AG08396 (cell line): ENCODE measurements around the gene CCDC57.

ENCODE experiments used
- DNase-seq: peaks from one replicate; pipeline ENCODE4 v3.0.0; 2012; ENCODE audit warnings: low spot score, mixed read lengths

The CCDC57 gene

DNA sequence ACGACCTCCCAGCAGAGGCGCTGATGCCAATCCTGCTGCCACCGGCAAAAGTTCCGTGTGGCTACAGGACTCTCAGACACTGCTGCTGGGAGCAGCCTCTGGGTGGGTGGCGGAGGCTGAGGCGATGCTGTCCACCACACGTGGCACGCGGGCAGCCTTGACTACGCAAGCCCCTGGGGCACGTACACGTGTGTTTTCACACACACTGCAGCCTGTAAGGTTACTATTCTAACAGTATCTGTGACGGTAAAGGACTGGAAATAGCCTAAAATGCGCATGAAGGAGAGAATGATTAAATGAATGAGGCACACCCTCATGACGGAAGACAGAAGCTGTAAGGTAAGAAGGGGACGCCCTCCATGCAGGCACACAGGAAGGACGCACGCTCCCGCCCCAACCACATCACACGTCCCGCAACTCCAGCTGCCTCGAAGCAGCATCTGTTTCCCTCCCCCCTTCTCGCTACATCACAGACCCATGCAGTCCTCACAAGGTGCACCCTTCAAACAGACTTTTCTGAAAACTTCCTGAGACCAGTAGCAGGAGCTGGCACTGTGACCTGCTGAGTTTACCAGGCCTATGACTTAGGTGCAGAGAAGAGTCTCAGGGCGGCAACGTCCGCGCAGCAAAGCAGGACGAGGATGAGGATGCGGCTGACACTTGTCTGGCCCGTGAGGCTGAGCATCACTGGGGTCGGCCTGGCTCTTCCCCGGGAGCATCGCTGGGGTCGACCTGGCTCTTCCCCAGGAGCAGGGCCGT lies 85.9 kb downstream of the CCDC57 start:
- DNase-seq, result no peak

DNA sequence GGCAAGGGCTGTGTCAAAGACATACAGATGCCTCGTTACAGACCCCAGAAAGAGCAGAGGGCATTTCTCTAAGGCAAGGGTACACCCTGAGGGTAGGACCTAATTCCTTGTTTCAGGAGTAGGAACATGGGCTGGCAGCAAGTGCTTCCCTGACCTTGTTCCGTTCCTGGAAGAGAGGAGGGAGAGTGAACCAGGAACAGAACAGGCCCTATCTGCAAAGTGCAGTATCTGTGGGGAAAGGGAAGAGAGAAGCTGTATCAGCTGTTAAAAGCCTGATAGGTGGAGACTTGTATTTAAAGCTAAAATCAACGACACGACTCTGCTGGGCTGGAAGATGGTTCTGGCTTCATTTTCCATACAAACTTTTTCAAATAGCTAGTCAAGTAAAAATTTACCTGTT lies 88.5 kb downstream of the CCDC57 start:
- DNase-seq, result no peak

DNA sequence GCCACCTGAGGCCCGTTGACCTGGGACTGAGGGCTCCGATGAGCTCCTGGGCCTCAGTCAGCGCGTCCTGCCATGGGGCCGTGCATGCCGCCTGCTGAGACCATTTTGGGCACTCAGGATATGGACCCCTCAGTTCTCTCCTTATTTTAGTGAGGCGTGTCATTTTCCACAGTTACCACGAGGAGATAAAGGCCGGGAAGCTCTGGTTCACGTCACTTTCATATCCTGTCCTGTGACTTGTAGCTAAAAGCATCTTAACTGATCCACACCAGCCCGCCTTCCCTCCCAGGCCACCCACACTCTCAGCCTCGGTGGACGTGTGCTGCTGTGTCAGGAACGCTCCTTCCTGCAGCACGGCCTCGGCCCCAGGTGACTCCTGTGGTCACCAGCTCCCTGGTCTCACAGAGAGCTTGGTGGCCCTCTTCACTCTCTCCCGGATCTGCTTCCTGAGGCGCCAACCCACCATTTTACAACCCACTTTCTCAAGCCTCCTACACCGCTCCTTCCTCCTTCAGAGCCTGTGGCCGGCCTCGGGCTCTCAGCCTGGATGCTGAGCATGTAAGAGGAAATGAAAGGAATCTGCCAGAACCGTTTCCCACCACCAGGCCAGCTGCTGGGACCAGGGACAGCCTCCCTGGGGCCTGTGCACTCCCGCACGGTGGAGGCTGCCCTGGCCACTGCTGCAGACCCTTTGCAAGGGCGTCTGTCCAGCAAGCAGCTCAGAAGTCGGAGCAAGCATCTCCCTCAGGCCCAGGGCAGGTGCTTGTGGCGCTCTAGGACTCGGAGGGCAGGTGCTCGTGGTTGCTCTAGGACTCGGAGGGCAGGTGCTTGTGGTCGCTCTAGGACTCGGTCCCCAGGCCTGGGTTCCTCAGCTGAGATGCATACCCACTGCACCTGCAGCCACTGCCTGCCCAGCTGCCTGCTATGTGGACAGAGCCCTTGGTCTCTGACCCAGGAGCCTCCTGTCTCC lies 90.7 kb downstream of the CCDC57 start:
- DNase-seq, result no peak

DNA sequence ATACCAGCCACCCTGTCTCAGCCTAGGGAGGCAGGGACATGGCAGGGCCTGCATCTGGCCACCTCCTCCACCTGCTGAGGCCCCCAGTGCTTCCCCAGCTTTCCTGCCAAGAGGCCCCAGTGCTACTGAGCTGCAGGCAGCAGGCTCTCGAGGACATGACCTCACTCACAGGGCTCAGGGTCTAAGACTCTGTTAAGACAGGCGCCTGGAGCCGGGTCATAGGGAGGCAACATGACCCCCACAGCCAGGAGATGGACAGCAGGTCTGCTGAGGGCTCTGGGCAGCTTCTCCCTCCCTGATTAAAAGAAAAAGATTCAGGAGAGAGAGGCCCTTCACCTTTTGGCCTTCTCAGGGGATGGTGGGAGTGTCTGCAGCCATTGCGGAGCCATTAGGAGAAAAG lies 91.4 kb downstream of the CCDC57 start:
- DNase-seq, result no peak

DNA sequence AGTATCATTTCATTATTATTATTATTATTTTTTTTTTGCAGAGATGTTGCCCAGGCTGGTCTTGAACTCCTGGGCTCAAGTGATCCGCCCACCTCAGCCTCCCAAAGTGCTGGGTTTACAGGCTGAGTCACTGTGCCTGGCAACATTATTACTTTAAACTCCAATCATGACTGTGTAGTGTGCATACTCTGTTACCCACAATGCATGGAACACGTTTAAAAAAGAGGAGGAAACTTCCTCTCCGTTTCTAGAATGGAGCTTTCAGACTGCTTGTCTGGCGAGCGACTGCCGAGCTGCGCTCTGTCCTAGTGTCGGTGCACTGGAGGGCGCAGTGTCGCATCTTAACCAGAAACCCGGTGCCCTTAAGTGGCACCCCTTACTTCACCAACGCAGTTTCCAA lies 92.5 kb downstream of the CCDC57 start:
- DNase-seq, result no peak

DNA sequence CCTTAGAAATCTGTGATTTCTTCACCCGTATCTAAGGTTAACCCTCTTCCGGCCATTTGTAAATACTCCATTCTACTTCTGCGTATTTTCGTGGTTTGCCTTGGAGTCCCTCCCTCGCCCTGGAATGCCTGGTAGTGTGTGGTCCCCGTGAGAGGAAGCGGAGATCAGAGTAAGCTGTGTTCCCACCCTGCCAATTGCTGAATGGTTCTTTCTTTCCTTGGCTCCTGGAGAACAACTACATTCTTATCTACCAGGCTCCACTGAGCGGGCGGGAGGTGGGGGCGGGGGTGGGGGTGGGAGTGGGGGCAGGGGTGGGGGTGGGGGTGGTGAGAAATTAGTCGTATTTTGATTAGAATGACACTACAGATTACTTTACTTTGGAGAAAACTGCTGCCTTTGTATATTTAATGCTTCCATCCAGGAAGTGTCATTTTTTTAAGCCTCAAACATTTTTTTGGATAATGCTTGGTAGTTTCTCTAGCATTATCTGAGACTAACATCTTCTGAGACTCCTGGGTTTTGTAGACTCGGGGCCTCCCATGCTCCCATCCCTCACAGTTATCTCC lies 93.7 kb downstream of the CCDC57 start:
- DNase-seq, result no peak

DNA sequence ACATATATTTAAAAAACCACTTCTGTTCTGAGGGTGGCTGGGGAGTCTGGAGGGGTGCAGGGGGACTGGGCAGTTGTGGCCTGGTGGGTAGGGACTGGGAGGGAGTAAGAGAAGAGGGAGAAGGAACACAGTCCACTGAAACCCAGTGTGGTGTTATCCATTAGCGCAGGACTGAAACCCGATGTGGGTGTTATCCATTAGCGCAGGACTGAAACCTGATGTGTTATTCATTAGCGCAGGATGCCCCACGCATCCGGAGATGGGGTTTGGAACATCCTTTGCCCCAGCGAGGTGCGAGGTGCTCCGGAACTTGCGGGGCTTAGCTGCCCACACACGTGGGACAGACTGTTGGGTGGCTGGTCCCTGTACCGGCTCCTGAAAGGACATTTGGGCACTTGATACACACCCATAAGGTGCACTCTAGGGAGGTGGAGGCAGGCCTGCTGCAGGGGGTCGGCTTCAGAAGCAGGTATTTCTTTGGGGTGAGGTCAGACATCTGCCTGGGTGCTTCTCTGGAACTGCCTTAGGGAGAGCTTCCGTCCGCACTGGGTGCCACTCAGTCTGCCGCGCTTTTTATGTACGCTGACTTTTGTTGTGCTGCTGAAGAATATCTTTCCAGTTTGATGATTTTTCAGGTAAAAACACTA lies 94.4 kb downstream of the CCDC57 start:
- DNase-seq, result no peak

DNA sequence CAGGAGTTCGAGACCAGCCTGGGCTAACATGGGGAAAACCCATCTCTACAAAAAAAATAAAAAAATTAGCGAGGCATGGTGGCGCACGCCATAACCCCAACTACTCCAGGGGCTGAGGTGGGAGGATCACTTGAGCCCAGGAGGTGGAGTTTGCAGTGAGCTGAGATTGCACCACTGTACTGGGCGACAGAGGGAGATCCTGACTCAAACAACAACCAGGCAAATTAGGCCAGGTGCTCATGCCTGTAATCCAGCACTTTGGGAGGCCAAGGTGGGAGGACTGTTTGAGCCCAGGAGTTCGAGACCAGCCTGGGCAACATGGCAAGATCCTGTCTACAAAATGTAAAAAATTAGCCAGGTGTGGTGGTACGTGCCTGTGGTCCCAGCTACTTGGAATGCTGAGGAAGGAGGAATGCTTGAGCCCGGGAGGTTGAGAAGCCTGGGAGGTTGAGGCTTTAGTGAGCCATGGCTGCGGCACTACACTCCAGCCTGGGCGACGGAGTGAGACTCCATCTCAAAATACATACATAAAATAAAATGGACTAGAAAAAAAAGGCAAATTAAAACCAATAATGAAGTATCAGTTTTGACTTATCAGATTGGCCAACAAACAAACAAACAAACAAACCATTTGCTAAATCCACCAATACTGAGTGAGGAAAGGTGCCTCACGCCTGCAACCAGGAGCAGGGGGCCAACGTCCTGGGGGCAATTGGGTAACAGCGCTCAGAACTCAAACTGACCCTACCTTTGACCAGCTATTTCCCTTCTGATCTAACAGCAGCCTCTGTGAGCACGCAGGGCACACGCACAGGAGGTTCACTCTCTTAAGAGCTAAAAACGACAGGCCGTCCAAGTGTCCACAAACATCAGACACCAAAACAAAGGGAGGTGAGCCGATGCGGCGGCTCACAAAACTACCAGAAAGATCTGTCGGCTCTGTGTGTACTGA lies 95.2 kb downstream of the CCDC57 start:
- DNase-seq, result no peak

DNA sequence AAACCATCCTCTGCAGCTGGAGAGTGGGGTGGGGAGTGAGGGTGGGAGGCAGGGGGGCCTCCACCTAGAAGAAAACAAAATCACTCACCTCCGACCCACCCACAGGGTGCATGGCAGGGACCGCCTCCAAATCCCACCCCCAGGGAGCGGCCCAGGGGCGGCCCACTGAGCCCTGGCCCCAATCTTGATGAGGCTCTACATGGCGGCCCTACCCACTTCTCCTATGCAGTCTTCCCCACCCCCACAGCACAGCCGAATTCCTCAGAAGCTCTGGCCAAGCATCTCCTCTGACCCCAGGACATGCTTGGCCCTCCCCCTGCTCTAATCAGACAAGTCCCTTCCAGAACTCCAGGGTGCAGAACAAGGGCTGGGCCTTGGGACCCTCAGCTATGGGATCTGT lies 96.4 kb downstream of the CCDC57 start:
- no peak for DNase-seq

DNA sequence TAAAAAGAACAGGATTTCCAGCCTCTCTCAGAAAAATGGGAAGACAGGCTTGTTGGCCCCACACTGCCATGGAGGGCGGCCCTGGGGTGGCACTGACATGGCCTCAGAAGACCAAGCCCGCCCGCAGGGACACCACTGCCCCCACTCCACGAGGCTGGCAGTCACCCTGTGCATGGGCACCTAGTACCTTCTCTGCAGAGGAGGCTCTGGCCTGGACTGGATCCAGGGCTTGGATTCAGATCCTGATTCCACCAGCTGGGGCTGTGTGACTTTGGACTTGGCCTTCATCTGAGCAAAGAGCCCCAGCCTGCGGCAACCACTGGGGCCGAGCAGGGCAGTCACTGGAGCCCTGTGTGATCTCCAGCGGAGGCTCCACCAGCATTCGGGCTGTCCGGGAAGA lies 97.8 kb downstream of the CCDC57 start:
- no peak for DNase-seq

DNA sequence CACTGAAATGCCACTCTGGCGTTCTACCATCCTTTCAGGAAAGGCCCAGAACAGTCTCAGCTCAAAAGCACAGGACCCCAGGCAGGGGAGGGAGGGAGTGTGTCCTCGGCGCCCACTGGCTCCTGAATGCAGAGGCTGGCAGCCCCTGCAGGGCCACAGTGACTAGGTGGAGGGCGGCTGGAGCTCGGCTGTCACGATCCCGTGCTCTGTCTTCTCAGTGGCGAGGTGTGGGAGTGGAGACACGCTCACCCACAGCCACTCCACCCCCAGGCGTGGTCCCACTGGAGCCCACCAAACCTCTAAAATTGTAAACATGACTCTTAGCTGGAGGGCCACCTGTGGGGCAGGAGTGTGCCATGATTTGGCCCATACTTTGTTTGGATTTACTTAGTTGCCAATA lies 98.2 kb downstream of the CCDC57 start:
- no peak for DNase-seq

DNA sequence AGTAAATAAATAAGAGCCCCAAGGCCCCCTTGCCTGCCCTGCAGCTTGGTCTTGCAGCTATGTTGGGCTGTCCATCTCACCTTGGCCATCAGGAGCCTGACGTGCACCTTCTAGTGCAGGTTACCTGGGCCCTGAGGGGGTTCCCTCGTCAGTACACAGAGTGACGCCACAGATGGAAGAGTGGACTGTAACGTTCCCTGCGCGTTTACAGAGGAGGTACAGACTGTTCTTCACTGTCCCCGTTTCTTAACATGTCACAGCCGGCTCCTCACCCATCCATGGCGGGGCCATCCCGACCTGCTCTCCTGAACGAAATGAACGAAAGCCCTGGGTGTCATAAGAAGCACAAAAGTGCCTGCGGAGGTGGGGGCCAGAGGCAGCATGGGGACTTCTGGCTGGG lies 98.7 kb downstream of the CCDC57 start:
- DNase-seq, result no peak

DNA sequence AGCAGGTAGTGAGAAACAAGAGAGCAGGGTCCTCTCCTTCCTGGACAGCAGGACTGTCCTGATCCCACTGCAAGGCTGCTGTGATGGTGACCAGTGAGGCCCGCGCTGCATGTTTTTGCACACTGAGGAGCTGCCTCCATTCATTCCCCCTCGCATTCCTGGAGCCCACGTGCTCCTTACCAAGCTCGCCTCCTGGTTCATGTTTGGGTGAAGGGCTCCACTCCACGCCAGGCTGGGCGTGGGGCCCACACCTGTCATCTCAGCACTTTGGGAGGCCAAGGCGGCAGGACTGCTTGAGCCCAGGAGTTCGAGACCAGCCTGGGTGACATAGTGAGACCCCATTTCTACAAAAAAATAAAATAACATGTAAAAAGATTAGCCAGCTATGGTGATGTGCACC lies 99.2 kb downstream of the CCDC57 start:
- no peak for DNase-seq

DNA sequence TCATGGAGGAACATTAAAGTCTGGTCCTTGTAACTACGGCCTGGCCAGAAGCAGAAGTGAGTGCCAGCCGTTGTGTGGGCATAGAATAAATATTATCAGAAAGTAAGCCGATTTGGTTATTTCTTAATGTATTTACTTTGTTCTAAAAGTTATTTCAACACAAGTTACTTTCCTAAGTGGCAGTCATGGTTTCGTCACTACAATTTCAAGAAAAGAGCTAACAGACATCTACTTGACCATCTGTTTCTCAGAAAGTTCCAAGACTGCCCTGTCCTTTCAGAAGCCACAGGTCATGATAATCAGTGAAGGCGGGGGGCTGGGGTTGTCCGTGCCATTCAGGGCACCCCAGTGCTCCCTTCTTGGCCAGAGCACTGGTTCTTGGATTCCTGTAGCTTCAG lies 99.7 kb downstream of the CCDC57 start:
- no peak for DNase-seq

DNA sequence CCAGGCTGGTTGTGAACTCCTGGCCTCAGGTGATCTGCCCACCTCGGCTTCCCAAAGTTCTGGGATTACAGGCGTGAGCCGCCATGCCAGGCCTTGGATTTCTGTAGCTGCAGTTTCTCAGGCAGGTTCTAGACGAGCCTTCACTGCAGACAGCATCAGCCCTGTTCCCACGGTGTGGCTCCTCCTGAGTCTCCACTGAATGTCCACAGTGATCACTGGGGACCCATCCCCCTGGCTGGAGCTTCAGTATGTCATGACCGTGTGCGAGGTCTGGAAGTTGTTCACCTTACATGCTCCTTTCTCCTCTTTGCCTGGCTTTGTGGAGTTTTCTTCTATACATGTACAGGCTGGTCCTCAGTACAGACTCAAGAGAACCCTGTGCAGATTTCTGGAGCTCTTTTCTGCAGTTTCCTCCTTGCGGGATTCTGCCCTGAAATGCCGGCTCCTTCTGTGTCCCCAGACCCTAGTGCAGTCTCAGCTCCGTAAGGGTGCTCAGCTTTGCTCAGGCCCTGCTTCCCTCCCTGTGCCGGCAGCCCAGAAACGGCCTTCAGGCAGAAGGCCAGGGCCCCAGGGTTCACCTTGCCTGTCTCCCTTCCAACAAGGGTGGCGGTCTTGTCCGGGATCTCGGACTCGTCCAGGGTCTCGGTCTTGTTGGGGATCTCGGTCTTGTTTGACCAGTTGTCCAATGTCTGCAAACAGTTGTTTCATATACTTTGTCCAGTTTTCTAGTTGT lies 100.3 kb downstream of the CCDC57 start:
- DNase-seq, result no peak

DNA sequence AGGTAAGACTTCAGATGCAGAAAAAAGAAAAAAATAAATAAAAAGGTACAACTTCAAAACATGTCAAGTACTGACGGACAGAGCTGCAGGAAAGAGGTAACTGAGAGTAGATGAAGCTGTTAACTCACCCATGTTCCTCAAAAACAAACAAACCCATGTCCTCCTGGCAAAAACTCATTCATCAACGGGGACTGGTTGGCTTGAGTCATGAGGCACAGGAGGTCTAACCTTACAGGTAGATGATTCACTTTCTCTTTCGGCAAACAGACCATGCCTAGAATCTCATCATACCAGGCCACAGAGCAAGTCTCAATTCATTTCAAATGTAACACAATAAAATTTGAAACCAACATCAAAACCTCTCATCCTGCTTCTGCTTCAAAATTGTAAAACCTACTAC lies 102.3 kb downstream of the CCDC57 start:
- no peak for DNase-seq

DNA sequence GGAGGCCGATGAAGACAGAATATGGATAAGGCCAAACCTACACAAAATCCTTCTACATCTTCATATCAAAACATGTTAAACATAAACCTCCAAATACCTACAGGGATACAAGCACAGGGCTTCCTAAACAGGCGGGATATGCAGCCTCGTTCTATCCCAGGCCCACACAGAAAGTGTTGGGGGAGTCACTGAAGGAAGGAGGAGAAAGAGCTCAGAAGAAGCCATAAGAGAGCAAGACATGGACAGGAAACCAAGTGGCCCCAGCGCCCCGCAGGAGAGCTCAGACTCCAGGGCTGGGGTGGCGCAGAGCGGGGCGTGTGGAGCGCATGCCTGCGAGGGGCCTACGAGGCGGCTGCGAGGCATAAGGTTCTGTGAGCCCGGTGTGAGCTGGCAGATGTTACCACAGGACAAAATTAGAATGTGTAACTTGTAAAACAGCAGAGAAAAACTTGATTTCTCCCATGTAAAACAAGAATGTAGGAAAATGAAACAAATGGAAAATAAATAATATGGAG lies 103.6 kb downstream of the CCDC57 start:
- no peak for DNase-seq

DNA sequence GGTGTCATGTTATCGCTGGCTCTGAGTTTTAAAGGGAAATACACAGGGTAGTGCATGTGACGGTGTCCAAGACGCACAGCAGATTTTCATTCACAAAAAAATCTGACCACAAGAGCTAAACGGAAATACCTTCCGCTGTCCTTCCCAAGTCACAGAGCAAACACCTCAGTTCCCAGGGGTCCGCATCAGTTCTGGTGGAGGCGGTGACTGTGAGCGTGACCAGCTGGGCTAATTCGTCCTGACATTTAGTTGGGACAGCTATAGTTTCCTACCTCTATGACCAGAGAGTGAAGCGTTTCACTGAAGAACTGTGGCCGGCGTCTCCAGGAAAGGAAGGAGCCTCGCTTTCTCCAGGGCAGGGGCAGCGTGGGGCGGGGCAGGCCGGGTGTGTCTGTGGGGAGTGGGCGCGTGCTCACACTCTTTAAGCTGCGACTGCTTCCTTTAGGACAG lies 104.1 kb downstream of the CCDC57 start:
- DNase-seq, result no peak

DNA sequence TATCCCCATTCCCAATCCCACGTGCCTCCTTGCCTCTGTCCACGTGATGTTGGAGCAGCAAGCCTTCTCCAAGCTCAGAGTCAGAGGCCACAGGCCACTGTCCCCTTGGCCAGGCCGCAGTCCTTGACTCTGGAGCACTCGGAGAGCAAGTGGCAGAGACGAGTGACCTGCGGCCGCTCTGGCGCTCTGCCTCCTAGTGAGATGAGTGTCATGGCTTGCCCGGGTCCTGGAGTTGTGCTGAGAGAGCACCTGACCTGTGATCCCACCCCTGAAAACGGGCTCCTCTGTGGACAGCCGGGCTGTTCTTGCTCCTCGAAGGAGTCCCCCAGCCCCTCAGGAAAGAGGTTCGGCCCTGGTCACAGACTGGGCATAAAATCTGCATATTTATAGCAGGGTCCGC lies 104.6 kb downstream of the CCDC57 start:
- DNase-seq, result no peak

DNA sequence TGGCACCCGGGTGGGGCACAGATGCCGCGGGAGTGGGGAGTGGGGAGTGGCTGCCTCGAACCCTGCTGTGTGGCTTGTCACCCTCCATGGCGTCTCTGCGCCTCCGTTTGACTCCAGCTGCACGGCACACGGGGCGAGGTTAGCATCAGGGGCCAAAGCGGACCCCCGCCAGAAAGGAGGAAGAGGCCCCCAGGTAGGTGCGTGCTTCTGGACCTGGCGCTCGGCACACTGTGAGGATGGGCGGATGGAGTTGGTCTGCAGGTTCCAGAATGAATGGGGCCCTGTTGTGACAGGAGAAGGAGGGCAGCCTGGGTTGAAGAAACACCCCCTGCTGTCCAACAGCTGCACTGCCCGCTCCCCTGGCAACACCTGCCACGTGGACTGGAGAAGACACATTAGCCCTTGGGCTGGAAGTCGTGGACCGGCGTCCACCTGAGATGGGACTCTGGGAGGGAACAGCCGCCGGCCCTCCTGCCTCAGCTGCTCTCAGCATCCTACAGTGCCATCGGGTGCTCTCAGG lies 105.2 kb downstream of the CCDC57 start:
- DNase-seq, result peak; percentile 49
